HepG2 (cell line): Measurements from ENCODE around the gene UBE2O. TPM values are rescaled to one million over a fixed set of nuclear protein-coding genes. Genes with fewer than 3 reads are reported as not detected.

Source experiments
- AGO1 ChIP-seq: fragments of 200-400 bp; formaldehyde crosslinking; IDR thresholded peaks from 2 replicates; pipeline ENCODE4 v1.6.1; 2017; ENCODE audit warnings: mild to moderate bottlenecking, low read depth, low read length, moderate library complexity; ENCODE audit not compliant: poor library complexity, severe bottlenecking
- ARID5B ChIP-seq: IDR thresholded peaks from 2 replicates; pipeline ENCODE4 v1.4.0; 2020; ENCODE audit warnings: mild to moderate bottlenecking, missing genetic modification reagents
- CEBPZ ChIP-seq: IDR thresholded peaks from 2 replicates; pipeline ENCODE4 v1.6.1; 2012; ENCODE audit warnings: low read length, improper control_type of control experiment
- ETV6 ChIP-seq: sonication (generic); formaldehyde crosslinking; conservative IDR thresholded peaks from 2 replicates; pipeline ENCODE4 v1.4.0; 2020; ENCODE audit warnings: missing genetic modification reagents
- PHF8 ChIP-seq: sonication (generic); formaldehyde crosslinking; IDR thresholded peaks from 2 replicates; pipeline ENCODE4 v1.5.0; 2020; ENCODE audit warnings: missing genetic modification reagents
- REPIN1 ChIP-seq: sonication (generic); formaldehyde crosslinking; IDR thresholded peaks from 2 replicates; pipeline ENCODE4 v1.8.0; 2022; ENCODE audit warnings: missing genetic modification reagents, low read depth, mild to moderate bottlenecking, borderline replicate concordance
- TBL1XR1 ChIP-seq: fragments of 150-350 bp; IDR thresholded peaks from 2 replicates; pipeline ENCODE4 v1.6.1; 2014; ENCODE audit warnings: borderline replicate concordance, low read length; ENCODE audit not compliant: partially characterized antibody
- TCF7L2 ChIP-seq: IDR thresholded peaks from 2 replicates; pipeline ENCODE4 v1.6.1; 2011; ENCODE audit warnings: mild to moderate bottlenecking, low read depth, low read length, moderate library complexity
- ZNF121 ChIP-seq: sonication (generic); formaldehyde crosslinking; IDR thresholded peaks from 2 replicates; pipeline ENCODE4 v1.5.0; 2020; ENCODE audit warnings: mild to moderate bottlenecking, missing genetic modification reagents
- ZNF710 ChIP-seq: sonication (generic); formaldehyde crosslinking; IDR thresholded peaks from 2 replicates; pipeline ENCODE4 v1.5.0; 2020; ENCODE audit warnings: mild to moderate bottlenecking, missing genetic modification reagents, borderline replicate concordance
- polyA plus RNA-seq, 8 experiments: library from polyadenylated mRNA; depleted of rRNA in 3 of 8; stranded (reverse) in 7 of 8; unstranded in 1 of 8; fragments of >200 nt; fragmentation: Illumina TruSeq in 4 of 8; extraction: Trizol in 4 of 8; gene quantifications; 2 replicates each; pipeline versions ENCODE4 v1.2.1 to v1.2.3, GENCODE V29; 2011 to 2016; ENCODE audit warnings: low read depth in 4 of 8, missing spikeins in 1 of 8, mixed read lengths in 1 of 8; ENCODE audit not compliant: insufficient read depth in 1 of 8
- total RNA-seq, 5 experiments: library from RNA; depleted of rRNA; stranded (reverse); fragments of >200 nt; fragmentation: Illumina TruSeq; extraction: Trizol; gene quantifications; 2 replicates each; pipeline ENCODE4 v1.2.3, GENCODE V29; 2016; ENCODE audit warnings: low read depth in 1 of 5

Gene UBE2O
- total and polyA plus RNA-seq, 2 of the 13 experiments (the other 11 are each of a cell fraction or from before 2014, with no cell fraction given), result 21.5 to 23.5 TPM

- peak; percentile 54; the same call in 1 of the 2 replicates for TF ChIP-seq ARID5B (CRISPR knock-in tag)
- no peak for TF ChIP-seq ZNF121 (CRISPR knock-in tag)
- no peak for TF ChIP-seq TCF7L2
- no peak for TF ChIP-seq AGO1
- TF ChIP-seq CEBPZ, result no peak
- TF ChIP-seq PHF8 (CRISPR knock-in tag), result no peak
- TF ChIP-seq ZNF710 (CRISPR knock-in tag), result no peak
- no peak for TF ChIP-seq REPIN1 (CRISPR knock-in tag)
- TF ChIP-seq TBL1XR1, result no peak
- TF ChIP-seq ETV6 (CRISPR knock-in tag), result no peak
- TF ChIP-seq, all 625 proteins: peak for 45
These were observed 6.3 kb downstream of the UBE2O start (continued) for GRCh38 chr17:76446449-76447231.
